Activated B cell treated with CpG ODN at 0.5 μM for 24 hours (primary cell): ENCODE results near the gene KIAA1217. TPM values are rescaled to one million over a fixed set of nuclear protein-coding genes. Genes with fewer than 3 reads are reported as not detected.

Experiments
- ATAC-seq: fragments of 200-7000 bp; cut with Tn5 transposase; one replicate; pipeline ENCODE4 v1.10.0; 2021; ENCODE audit warnings: low read depth, mild to moderate bottlenecking, moderate library complexity
- CTCF ChIA-PET: fragments of 350-600 bp; sonication (Branson Sonifier 250); formaldehyde crosslinking; loops from one replicate; lab custom pipeline; 2021; ENCODE audit warnings: antibody characterized with exemption; lab: Charles Lee
- POLR2A ChIA-PET: fragments of 350-600 bp; sonication (Branson Sonifier 250); formaldehyde crosslinking; loops from one replicate; lab custom pipeline; 2021; ENCODE audit warnings: antibody characterized with exemption; lab: Charles Lee
- DNase-seq: peaks from one replicate; pipeline ENCODE4 v3.0.0; 2022
- H3K27ac Mint-ChIP-seq: one replicate; pipeline ENCODE4 v1.8.0; 2020; ENCODE audit warnings: mixed read lengths
- H3K27me3 Mint-ChIP-seq: one replicate; pipeline ENCODE4 v1.8.0; 2021; ENCODE audit warnings: mixed read lengths
- H3K36me3 Mint-ChIP-seq: one replicate; pipeline ENCODE4 v1.8.0; 2021; ENCODE audit warnings: low read depth, mixed read lengths
- H3K4me1 Mint-ChIP-seq: one replicate; pipeline ENCODE4 v1.8.0; 2021; ENCODE audit warnings: mixed read lengths
- H3K4me3 Mint-ChIP-seq: one replicate; pipeline ENCODE4 v1.8.0; 2020; ENCODE audit warnings: mild to moderate bottlenecking, mixed read lengths
- H3K9me3 Mint-ChIP-seq: one replicate; pipeline ENCODE4 v1.8.0; 2020; ENCODE audit warnings: mixed read lengths
- CTCF ChIP-seq: fragments of 200-600 bp; IDR thresholded peaks from one replicate; pipeline ENCODE4 v1.8.0; 2022; ENCODE audit warnings: antibody characterized with exemption, mild to moderate bottlenecking
- intact Hi-C: fragments of 100-400 bp; cut with micrococcal nuclease; formaldehyde crosslinking; loops from one replicate; pipeline ENCODE4 v1.15.1; 2024
- total RNA-seq: library from RNA; stranded (reverse); gene quantifications from 2 replicates; pipeline ENCODE4 v1.2.3, GENCODE V29; 2022

KIAA1217 gene
- total RNA-seq, 1 donor from 2014 or later: 0.71 TPM

- intact Hi-C loops: no loop called here
- no peaks in the 10 kb centered on the region for H3K36me3 Mint-ChIP-seq
These were observed 83.7 kb downstream of the KIAA1217 start for GRCh38 chr10:24292304-24293293.

GRCh38 chr10:24299578-24300260 is 90.8 kb downstream of the KIAA1217 start:
- TF ChIP-seq CTCF: no peak

More at GRCh38 chr10:24292304-24293293, 83.7 kb downstream of the KIAA1217 start:
- DNase-seq (no peak), ATAC-seq (no peak)
- ChIA-PET CTCF (no interaction called here), POLR2A (no interaction called here)
- H3K9me3 Mint-ChIP-seq: peaks cover 8% of the 10 kb centered on the region
- H3K27ac Mint-ChIP-seq: no peak overlapping the region
- H3K4me3 Mint-ChIP-seq: no peak overlapping the region
- no peaks in the 10 kb centered on the region for H3K4me1 Mint-ChIP-seq
- H3K27me3 Mint-ChIP-seq: no peaks in the 10 kb centered on the region
- TF ChIP-seq CTCF: no peak

GRCh38 chr10:24303522-24304310 is 94.8 kb downstream of the KIAA1217 start:
- Mint-ChIP-seq H3K4me1 (no peaks in the 10 kb centered on the region), H3K4me3 (no peak overlapping the region), H3K9me3 (peaks cover 2% of the 10 kb centered on the region), H3K36me3 (no peaks in the 10 kb centered on the region), H3K27me3 (no peaks in the 10 kb centered on the region), H3K27ac (no peak overlapping the region)
- no peak for TF ChIP-seq CTCF
- ATAC-seq (no peak), DNase-seq (no peak)
- POLR2A ChIA-PET: no interaction called here
- intact Hi-C loops: no loop called here
- CTCF ChIA-PET: no interaction called here

More at GRCh38 chr10:24299578-24300260, 90.8 kb downstream of the KIAA1217 start:
- ChIA-PET CTCF (no interaction called here), POLR2A (no interaction called here)
- Mint-ChIP-seq H3K4me3 (no peak overlapping the region), H3K36me3 (no peaks in the 10 kb centered on the region), H3K27me3 (no peaks in the 10 kb centered on the region), H3K4me1 (no peaks in the 10 kb centered on the region), H3K27ac (no peak overlapping the region), H3K9me3 (no peaks in the 10 kb centered on the region)
- DNase-seq (no peak), ATAC-seq (no peak)
- intact Hi-C loops: no loop called here

- H3K4me1 Mint-ChIP-seq: no peaks in the 10 kb centered on the region
- TF ChIP-seq CTCF: no peak
- no peaks in the 10 kb centered on the region for H3K36me3 Mint-ChIP-seq
- H3K27ac Mint-ChIP-seq: no peak overlapping the region
- ChIA-PET CTCF (no interaction called here), POLR2A (no interaction called here)
- H3K4me3 Mint-ChIP-seq: no peak overlapping the region
- peaks cover 3% of the 10 kb centered on the region for H3K9me3 Mint-ChIP-seq
- DNase-seq: no peak
- ATAC-seq: no peak
- no peaks in the 10 kb centered on the region for H3K27me3 Mint-ChIP-seq
- intact Hi-C loops: no loop called here
These were observed 96.9 kb downstream of the KIAA1217 start for GRCh38 chr10:24305551-24306506.
